Embryonic facial prominence (tissue), 1 donor: ENCODE measurements around the gene TBK1.
A peak's percentile ranks its signal among the peaks of the same experiment; 100 is the strongest.

Experiments
- DNase-seq: peaks from one replicate; pipeline ENCODE4 v3.0.0-alpha.2; 2016; ENCODE audit errors: extremely low spot score

TBK1 gene

GRCh38 chr12:64451687-64452558, at the start of gene TBK1:
TBK1 (plus strand) TSS chr12:64452120; CDS start chr12:64455871, 3,751 bp downstream.
- peak; percentile 13 for DNase-seq

GRCh38 chr12:64402181-64402580, 49.7 kb upstream of the TBK1 start:
- no peak for DNase-seq

- DNase-seq, result peak; percentile 88
These were observed 48.0 kb upstream of the TBK1 start, which contains the start of gene XPOT for GRCh38 chr12:64403707-64404469. XPOT (plus strand) TSS chr12:64404392; CDS start chr12:64410036, 5,644 bp downstream.

GRCh38 chr12:64404470-64405256, 47.3 kb upstream of the TBK1 start:
- peak; percentile 17 for DNase-seq

GRCh38 chr12:64407342-64408223, 44.3 kb upstream of the TBK1 start:
- DNase-seq, result no peak

GRCh38 chr12:64411427-64411826, 40.5 kb upstream of the TBK1 start:
- DNase-seq, result no peak

- DNase-seq, result no peak
These were observed 39.5 kb upstream of the TBK1 start for GRCh38 chr12:64412459-64412858.

GRCh38 chr12:64413884-64414283, 38.0 kb upstream of the TBK1 start:
- no peak for DNase-seq

GRCh38 chr12:64418209-64418608, 33.7 kb upstream of the TBK1 start:
- DNase-seq, result no peak

GRCh38 chr12:64419696-64420095, 32.2 kb upstream of the TBK1 start:
- no peak for DNase-seq

- no peak for DNase-seq
These were observed 23.9 kb upstream of the TBK1 start for GRCh38 chr12:64427988-64428387.

GRCh38 chr12:64428956-64429355, 23.0 kb upstream of the TBK1 start:
- DNase-seq, result no peak

GRCh38 chr12:64430886-64431285, 21.0 kb upstream of the TBK1 start:
- no peak for DNase-seq

GRCh38 chr12:64431791-64432190, 20.1 kb upstream of the TBK1 start:
- DNase-seq, result no peak

- no peak for DNase-seq
These were observed 18.0 kb upstream of the TBK1 start for GRCh38 chr12:64433915-64434314.

- no peak for DNase-seq
These were observed 11.8 kb upstream of the TBK1 start for GRCh38 chr12:64440100-64440499.

GRCh38 chr12:64445490-64445889, 6.4 kb upstream of the TBK1 start:
- DNase-seq, result no peak

GRCh38 chr12:64446295-64446694, 5.6 kb upstream of the TBK1 start:
- DNase-seq, result no peak

- DNase-seq, result no peak
These were observed 1.8 kb upstream of the TBK1 start for GRCh38 chr12:64450057-64450640.

- DNase-seq, result no peak
These were observed 1.0 kb upstream of the TBK1 start for GRCh38 chr12:64450711-64451486.
